ENCODE results near the gene CORO7.
"Not testable (repeated sequence)": the region's sequence is repeated elsewhere in the genome, so short reads cannot be mapped to it uniquely, and the experiment has no call there.

Gene CORO7

DNA sequence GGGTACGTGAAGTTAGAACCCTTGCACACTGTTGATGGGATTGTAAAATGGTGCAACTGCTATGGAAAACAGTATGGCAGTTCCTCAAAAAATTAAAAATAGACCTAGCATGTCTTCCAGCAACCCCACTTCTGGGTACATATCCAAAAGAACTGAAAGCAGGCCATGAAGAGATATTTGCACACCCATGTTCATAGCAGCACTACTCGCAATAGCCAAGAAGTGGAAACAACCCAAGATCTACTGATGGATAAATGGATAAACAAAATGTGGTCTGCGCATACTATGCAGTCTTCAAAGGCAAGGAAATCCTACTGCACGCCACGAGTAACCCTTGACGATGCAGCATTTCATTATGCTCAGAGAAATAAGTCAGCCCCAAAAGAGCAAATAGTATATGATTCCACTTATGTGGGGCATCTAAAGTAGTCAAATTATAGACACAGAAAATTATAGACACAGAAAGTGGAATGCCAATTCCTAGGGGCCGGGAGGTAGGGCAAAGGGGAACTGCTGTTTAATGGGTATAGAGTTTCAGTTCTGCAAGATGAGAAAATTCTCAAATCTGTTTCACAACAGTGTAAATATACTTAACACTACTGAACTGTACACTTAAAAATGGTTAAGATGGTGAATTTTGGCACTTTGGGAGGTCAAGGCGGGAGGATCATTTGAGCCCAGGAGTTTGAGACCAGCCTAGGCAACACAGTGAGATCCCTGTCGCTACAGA is 17.2 kb downstream of the CORO7 start:
- no peaks in the 10 kb centered on the region for H3K27me3 Mint-ChIP-seq
- H3K9me3 Mint-ChIP-seq, result no peaks in the 10 kb centered on the region
- H3K4me1 Mint-ChIP-seq (ENCODE audit: low read depth), result no peaks in the 10 kb centered on the region
- peak overlapping the region; percentile 52 for H3K27ac Mint-ChIP-seq
- H3K4me3 Mint-ChIP-seq, result no peak overlapping the region
- H3K36me3 Mint-ChIP-seq (ENCODE audit: low read depth), result peaks cover 35% of the 10 kb centered on the region

- no peaks in the 10 kb centered on the region for H3K27me3 Mint-ChIP-seq
Observed at GRCh38 chr16:4395055-4395726, 21.2 kb downstream of the CORO7 start.

DNA sequence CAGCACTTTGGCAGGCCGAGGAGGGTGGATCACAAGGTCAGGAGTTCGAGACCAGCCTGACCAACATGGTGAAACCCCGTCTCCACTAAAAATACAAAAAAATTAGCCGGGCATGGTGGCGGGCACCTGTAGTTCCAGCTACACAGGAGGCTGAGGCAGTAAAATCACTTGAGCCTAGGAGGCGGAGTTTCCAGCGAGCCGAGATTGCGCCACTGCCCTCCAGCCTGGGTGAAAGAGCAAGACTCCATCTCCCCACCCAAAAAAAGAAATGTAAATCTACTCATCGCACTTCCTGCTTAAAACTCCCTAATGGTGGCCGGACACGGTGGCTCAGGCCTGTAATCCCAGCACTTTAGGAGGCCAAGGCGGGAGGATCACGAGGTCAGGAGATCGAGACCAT is 22.5 kb downstream of the CORO7 start:
- not testable (repeated sequence) for H3K9me3 Mint-ChIP-seq; H3K27ac Mint-ChIP-seq; H3K4me3 Mint-ChIP-seq; H3K4me1 Mint-ChIP-seq (ENCODE audit: low read depth); H3K27me3 Mint-ChIP-seq
- peaks cover 22% of the 10 kb centered on the region for H3K36me3 Mint-ChIP-seq (ENCODE audit: low read depth)

More at GRCh38 chr16:4395055-4395726, 21.2 kb downstream of the CORO7 start:
- Mint-ChIP-seq H3K4me1 (ENCODE audit: low read depth) (no peaks in the 10 kb centered on the region), H3K4me3 (no peak overlapping the region), H3K36me3 (ENCODE audit: low read depth) (peaks cover 28% of the 10 kb centered on the region), H3K9me3 (no peaks in the 10 kb centered on the region), H3K27ac (no peak overlapping the region)

- no peak overlapping the region for H3K27ac Mint-ChIP-seq
- no peaks in the 10 kb centered on the region for H3K4me1 Mint-ChIP-seq (ENCODE audit: low read depth)
- H3K27me3 Mint-ChIP-seq, result no peaks in the 10 kb centered on the region
- no peak overlapping the region for H3K4me3 Mint-ChIP-seq
- H3K9me3 Mint-ChIP-seq, result no peaks in the 10 kb centered on the region
- H3K36me3 Mint-ChIP-seq (ENCODE audit: low read depth), result peaks cover 22% of the 10 kb centered on the region
Observed at GRCh38 chr16:4393240-4393600, 23.2 kb downstream of the CORO7 start.

- no peak overlapping the region for H3K27ac Mint-ChIP-seq
- H3K27me3 Mint-ChIP-seq, result no peaks in the 10 kb centered on the region
- no peaks in the 10 kb centered on the region for H3K4me1 Mint-ChIP-seq (ENCODE audit: low read depth)
- H3K9me3 Mint-ChIP-seq, result no peaks in the 10 kb centered on the region
- no peak overlapping the region for H3K4me3 Mint-ChIP-seq
- peaks cover 22% of the 10 kb centered on the region for H3K36me3 Mint-ChIP-seq (ENCODE audit: low read depth)
Observed at GRCh38 chr16:4392382-4393239, 23.8 kb downstream of the CORO7 start.

- Mint-ChIP-seq H3K27ac (no peak overlapping the region), H3K4me1 (ENCODE audit: low read depth) (peaks cover 4% of the 10 kb centered on the region), H3K27me3 (no peaks in the 10 kb centered on the region), H3K4me3 (no peak overlapping the region), H3K36me3 (ENCODE audit: low read depth) (peaks cover 18% of the 10 kb centered on the region), H3K9me3 (no peaks in the 10 kb centered on the region)
Observed at GRCh38 chr16:4391631-4392381, 24.6 kb downstream of the CORO7 start.

DNA sequence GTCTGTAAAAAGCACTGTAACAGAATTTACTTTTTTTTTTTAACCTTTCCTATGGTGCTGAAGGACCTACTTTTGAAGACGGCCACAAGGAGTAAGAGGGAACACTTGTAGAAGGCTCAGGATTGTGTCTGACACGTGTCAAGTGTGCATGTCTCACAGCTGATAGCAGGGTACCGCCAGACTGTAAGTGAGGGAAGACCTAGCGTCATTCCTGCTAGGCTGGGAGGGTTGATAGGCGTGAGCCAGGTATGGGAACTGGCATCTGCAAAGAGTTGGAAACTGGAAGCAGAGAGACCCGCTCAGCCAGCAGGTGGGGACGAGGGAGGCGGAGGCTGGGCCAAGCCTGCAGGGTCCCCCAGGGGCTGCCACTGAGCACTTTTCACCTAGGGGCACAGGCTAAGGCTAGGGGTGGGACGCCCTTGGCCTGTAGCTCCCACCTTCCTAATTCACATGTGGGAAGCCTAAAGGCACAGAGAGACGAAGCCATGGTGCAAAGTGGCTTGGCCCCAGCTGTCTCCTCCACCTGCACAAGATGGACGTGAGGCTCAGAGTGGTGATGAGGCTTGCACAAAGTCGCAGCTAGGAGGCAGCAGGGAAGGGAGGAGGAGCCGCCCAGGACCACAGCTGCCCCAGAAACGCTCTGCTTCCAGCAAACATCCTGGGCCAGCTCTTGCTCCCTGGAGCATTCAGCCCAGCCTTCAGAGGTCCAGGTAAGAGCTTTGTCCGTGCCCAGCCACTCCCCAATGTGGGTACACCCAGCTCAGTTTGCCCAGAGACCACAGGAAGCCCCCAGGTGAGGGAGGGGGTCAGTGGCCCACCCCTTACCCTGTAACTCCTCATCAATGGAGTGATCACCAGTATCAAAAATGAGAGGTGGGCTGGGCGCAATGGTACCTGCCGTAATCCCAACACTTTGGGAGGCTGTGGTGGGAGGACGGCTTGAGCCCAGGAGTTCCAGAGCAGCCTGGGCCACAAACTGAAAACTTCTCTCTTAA is 25.8 kb downstream of the CORO7 start:
- Mint-ChIP-seq H3K27ac (no peak overlapping the region), H3K4me1 (ENCODE audit: low read depth) (peaks cover 5% of the 10 kb centered on the region), H3K27me3 (no peaks in the 10 kb centered on the region), H3K36me3 (ENCODE audit: low read depth) (peaks cover 10% of the 10 kb centered on the region), H3K4me3 (no peak overlapping the region), H3K9me3 (no peaks in the 10 kb centered on the region)

DNA sequence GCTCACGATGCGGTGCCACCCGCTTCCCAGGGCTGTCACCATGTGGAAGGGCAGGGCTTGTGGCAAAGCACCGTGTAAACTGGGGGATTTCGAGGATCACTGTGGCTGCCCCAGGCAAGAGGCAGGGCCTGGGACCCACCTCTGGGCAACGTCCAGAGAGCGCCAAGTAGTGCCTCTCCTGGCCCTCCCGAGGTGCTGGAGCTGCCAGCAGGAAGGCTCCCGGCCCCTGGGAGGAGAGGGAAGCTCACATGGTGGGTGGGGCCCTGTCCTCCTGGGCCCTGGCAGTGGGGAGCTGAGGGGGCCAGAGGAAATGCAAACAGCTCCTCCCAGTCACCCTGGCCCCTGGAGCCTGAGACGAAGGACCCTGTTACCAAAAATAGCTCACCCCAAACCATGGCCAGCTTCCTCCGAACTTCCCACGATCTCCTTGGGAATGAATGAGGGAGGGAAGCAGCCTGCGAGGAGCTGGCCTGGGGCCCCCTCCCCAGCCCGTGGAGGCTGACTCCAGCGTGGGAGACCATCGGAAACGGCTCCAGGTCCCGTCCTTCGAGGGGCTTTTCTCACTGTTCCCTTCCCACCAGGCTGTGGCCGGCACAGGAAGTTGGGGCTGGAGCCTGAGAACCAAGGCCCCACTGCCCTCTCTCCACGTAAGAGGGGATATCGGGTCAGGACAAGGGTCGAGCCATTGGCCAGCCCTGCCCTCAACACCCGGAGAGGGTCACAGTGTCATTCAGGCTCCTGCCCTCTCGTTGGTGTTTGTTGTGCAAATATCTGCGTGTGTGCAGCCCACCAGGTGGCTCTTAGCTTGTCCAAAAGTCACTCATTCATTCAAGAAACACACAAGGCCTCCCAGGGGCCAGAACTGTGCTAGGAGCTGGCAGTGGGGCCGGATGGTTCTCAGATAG is 27.1 kb downstream of the CORO7 start:
- no peak overlapping the region for H3K27ac Mint-ChIP-seq

DNA sequence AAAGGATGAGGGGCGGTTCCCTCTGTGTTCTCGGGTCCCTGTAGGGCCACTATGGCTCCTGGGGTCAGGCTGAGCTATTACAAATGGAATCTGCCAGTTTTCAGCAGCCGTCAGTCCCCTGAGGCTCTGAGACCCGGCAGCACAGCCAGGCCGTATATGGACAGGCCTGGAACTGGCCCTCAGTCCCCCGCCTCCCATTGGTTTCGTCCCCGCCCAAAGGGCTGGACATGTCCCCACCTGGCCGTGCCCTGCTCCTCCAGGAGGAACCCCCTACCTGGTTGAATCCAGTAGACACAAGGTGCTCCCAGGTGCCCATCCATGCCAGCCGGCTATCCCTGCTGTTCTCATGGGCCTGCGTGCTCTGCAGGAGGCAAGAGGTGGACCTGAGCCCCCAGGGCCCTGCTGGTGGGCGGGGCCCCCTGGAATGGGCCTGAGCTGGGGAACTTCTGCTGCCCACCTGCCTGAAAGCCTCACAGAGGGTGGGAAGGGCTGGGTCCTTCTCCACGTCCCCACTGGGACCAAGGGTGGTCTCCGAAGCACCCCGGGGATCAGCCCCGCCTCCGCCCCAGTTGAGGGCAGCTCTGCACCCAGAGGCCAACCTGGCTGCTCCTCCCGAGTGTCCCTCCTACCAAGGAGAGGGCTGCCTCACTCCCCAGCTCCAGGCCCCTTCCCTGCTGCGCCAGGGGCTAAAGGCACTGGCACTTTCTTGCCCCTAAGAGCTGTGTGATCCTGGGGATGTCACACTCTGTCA is 27.9 kb downstream of the CORO7 start:
- no peaks in the 10 kb centered on the region for H3K9me3 Mint-ChIP-seq
- H3K27me3 Mint-ChIP-seq, result no peaks in the 10 kb centered on the region
- H3K36me3 Mint-ChIP-seq (ENCODE audit: low read depth), result peaks cover 11% of the 10 kb centered on the region
- no peak overlapping the region for H3K4me3 Mint-ChIP-seq
- H3K4me1 Mint-ChIP-seq (ENCODE audit: low read depth), result peaks cover 5% of the 10 kb centered on the region
- no peak overlapping the region for H3K27ac Mint-ChIP-seq

More for the DNA sequence above, 27.1 kb downstream of the CORO7 start:
- Mint-ChIP-seq H3K4me3 (no peak overlapping the region), H3K9me3 (no peaks in the 10 kb centered on the region), H3K36me3 (ENCODE audit: low read depth) (peaks cover 11% of the 10 kb centered on the region), H3K27me3 (no peaks in the 10 kb centered on the region), H3K4me1 (ENCODE audit: low read depth) (peaks cover 5% of the 10 kb centered on the region)

DNA sequence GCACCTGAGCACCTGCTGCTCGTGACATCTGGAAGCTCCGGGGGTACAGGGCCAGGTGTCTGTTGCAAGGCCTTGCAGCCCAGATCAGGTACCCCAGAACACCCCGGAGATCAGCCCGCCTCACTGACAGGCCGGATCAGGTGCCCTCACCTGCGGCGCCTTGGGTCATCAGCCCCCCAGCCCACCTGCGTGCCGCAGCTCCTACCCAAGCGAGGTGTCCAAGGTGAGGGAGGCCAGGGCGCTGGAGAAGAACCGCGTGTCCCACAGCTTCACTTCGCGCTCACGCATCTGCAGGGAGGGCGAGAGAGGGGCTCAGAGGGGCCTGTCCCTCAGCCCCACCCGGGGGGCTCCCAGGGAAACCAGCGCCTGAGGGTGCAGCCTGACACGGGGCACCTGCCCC is 28.6 kb downstream of the CORO7 start:
- no peak overlapping the region for H3K27ac Mint-ChIP-seq
- H3K36me3 Mint-ChIP-seq (ENCODE audit: low read depth), result peaks cover 11% of the 10 kb centered on the region
- H3K9me3 Mint-ChIP-seq, result no peaks in the 10 kb centered on the region
- H3K4me1 Mint-ChIP-seq (ENCODE audit: low read depth), result peaks cover 5% of the 10 kb centered on the region
- no peaks in the 10 kb centered on the region for H3K27me3 Mint-ChIP-seq
- no peak overlapping the region for H3K4me3 Mint-ChIP-seq

GRCh38 chr16:4386951-4387565 is 29.3 kb downstream of the CORO7 start:
- Mint-ChIP-seq H3K27ac (no peak overlapping the region), H3K4me3 (no peak overlapping the region), H3K4me1 (ENCODE audit: low read depth) (peaks cover 5% of the 10 kb centered on the region), H3K9me3 (no peaks in the 10 kb centered on the region), H3K36me3 (ENCODE audit: low read depth) (peaks cover 11% of the 10 kb centered on the region), H3K27me3 (no peaks in the 10 kb centered on the region)

DNA sequence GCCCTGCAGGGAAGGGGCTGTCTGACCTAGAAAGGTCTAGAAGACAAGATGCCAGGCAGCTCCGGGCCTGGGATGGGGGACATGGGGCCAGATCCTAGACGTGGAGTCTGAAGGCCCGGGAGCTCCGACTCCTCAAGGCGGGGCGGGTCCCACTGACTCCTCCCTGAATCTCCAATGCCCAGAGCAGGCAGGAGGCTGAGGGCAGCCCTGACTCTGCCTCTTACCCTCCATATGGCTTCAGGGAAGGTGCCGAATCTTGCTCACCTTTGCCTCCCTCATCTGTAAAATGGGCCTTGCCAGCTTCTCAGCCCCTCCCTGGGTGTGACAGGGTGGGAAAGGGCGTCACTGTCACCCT is 30.0 kb downstream of the CORO7 start:
- H3K9me3 Mint-ChIP-seq, result no peaks in the 10 kb centered on the region
- H3K27me3 Mint-ChIP-seq, result no peaks in the 10 kb centered on the region
- H3K27ac Mint-ChIP-seq, result no peak overlapping the region
- no peak overlapping the region for H3K4me3 Mint-ChIP-seq
- H3K4me1 Mint-ChIP-seq (ENCODE audit: low read depth), result peaks cover 5% of the 10 kb centered on the region
- H3K36me3 Mint-ChIP-seq (ENCODE audit: low read depth), result peaks cover 11% of the 10 kb centered on the region
